HEK293 (cell line): Measurements from ENCODE around the gene BAD.
A peak's percentile ranks its signal among the peaks of the same experiment; 100 is the strongest.

ENCODE experiments used
- KLF1 ChIP-seq: fragments of 450-650 bp; formaldehyde crosslinking; IDR thresholded peaks from 2 replicates; pipeline ENCODE4 v1.5.1; 2016; ENCODE audit warnings: missing biosample characterization, missing genetic modification characterization
- KLF16 ChIP-seq: fragments of 450-650 bp; formaldehyde crosslinking; IDR thresholded peaks from 2 replicates; pipeline ENCODE4 v1.5.1; 2017; ENCODE audit warnings: missing biosample characterization, missing genetic modification characterization
- KLF8 ChIP-seq: fragments of 450-650 bp; formaldehyde crosslinking; IDR thresholded peaks from 2 replicates; pipeline ENCODE4 v1.5.1; 2016; ENCODE audit warnings: missing biosample characterization, missing genetic modification characterization
- KLF9 ChIP-seq: fragments of 450-650 bp; formaldehyde crosslinking; IDR thresholded peaks from 2 replicates; pipeline ENCODE4 v1.5.1; 2016; ENCODE audit warnings: missing biosample characterization, missing genetic modification characterization, low read depth
- PATZ1 ChIP-seq: fragments of 450-650 bp; formaldehyde crosslinking; IDR thresholded peaks from 2 replicates; pipeline ENCODE4 v1.5.1; 2016; ENCODE audit warnings: missing biosample characterization, missing genetic modification characterization
- PRDM10 ChIP-seq: fragments of 450-650 bp; formaldehyde crosslinking; IDR thresholded peaks from 2 replicates; pipeline ENCODE4 v1.5.1; 2016; ENCODE audit warnings: missing biosample characterization, missing genetic modification characterization
- REPIN1 ChIP-seq: fragments of 450-650 bp; formaldehyde crosslinking; IDR thresholded peaks from 2 replicates; pipeline ENCODE4 v1.5.1; 2017; ENCODE audit warnings: missing biosample characterization, missing genetic modification characterization, low read depth
- REST ChIP-seq: fragments of 450-650 bp; formaldehyde crosslinking; IDR thresholded peaks from 2 replicates; pipeline ENCODE4 v1.5.1; 2016; ENCODE audit warnings: missing biosample characterization, missing genetic modification characterization
- SP2 ChIP-seq: fragments of 450-650 bp; formaldehyde crosslinking; IDR thresholded peaks from 2 replicates; pipeline ENCODE4 v1.5.1; 2016; ENCODE audit warnings: missing biosample characterization, missing genetic modification characterization
- YY1 ChIP-seq: fragments of 450-650 bp; formaldehyde crosslinking; IDR thresholded peaks from 2 replicates; pipeline ENCODE4 v1.5.1; 2018; ENCODE audit warnings: missing biosample characterization, missing genetic modification characterization
- ZBTB11 ChIP-seq: fragments of 450-650 bp; formaldehyde crosslinking; conservative IDR thresholded peaks from 2 replicates; pipeline ENCODE4 v1.5.1; 2016; ENCODE audit warnings: low read depth, missing biosample characterization, missing genetic modification characterization
- ZBTB26 ChIP-seq: fragments of 450-650 bp; formaldehyde crosslinking; optimal IDR thresholded peaks from 2 replicates; pipeline ENCODE3; 2016; ENCODE audit warnings: missing biosample characterization, mild to moderate bottlenecking, missing genetic modification characterization
- ZBTB8A ChIP-seq: fragments of 450-650 bp; formaldehyde crosslinking; IDR thresholded peaks from 2 replicates; pipeline ENCODE4 v1.5.1; 2016; ENCODE audit warnings: missing biosample characterization, missing genetic modification characterization
- ZNF169 ChIP-seq: fragments of 450-650 bp; formaldehyde crosslinking; IDR thresholded peaks from 2 replicates; pipeline ENCODE4 v1.5.1; 2016; ENCODE audit warnings: missing biosample characterization, missing genetic modification characterization
- ZNF335 ChIP-seq: fragments of 450-650 bp; formaldehyde crosslinking; conservative IDR thresholded peaks from 2 replicates; pipeline ENCODE4 v1.5.1; 2016; ENCODE audit warnings: missing biosample characterization, missing genetic modification characterization
- ZNF394 ChIP-seq: fragments of 450-650 bp; formaldehyde crosslinking; IDR thresholded peaks from 2 replicates; pipeline ENCODE4 v1.5.1; 2016; ENCODE audit warnings: missing biosample characterization, missing genetic modification characterization, mild to moderate bottlenecking, moderate library complexity, borderline replicate concordance
- ZNF501 ChIP-seq: fragments of 450-650 bp; formaldehyde crosslinking; IDR thresholded peaks from 2 replicates; pipeline ENCODE4 v1.5.1; 2016; ENCODE audit warnings: missing biosample characterization, missing genetic modification characterization
- ZNF629 ChIP-seq: fragments of 450-650 bp; formaldehyde crosslinking; IDR thresholded peaks from 2 replicates; pipeline ENCODE4 v1.5.1; 2017; ENCODE audit warnings: missing biosample characterization, missing genetic modification characterization
- ZNF707 ChIP-seq: fragments of 450-650 bp; formaldehyde crosslinking; IDR thresholded peaks from 2 replicates; pipeline ENCODE4 v1.5.1; 2016; ENCODE audit warnings: missing biosample characterization, missing genetic modification characterization
- TF ChIP-seq, protein P1 (sequence below): fragments of 450-650 bp; IDR thresholded peaks from 2 replicates; pipeline ENCODE4 v1.5.1; 2018; ENCODE audit warnings: missing biosample characterization, mild to moderate bottlenecking, missing genetic modification characterization

The BAD gene

GRCh38 chr11:64246871-64247728, 37.4 kb downstream of the BAD start, which contains the start of gene PPP1R14B (continued):
- 0 out of 2 replicates have a peak, but pooled peaks have one; percentile 2 for TF ChIP-seq ZNF394
- 0 out of 2 replicates have a peak, but pooled peaks have one; percentile 28 for TF ChIP-seq ZNF629 (tag by site-specific recombination)
- TF ChIP-seq PATZ1 (tag by site-specific recombination) = peak; percentile 88
- TF ChIP-seq REPIN1 = no peak
- peak; percentile 91 for TF ChIP-seq ZBTB11 (tag by site-specific recombination)
- TF ChIP-seq REST (tag by site-specific recombination) = peak; percentile 51; the same call in 1 of the 2 replicates
- peak; percentile 83 for TF ChIP-seq YY1 (tag by site-specific recombination)
- TF ChIP-seq ZNF335 (tag by site-specific recombination) = peak; percentile 91
- no peak for TF ChIP-seq ZNF169 (tag by site-specific recombination)
- TF ChIP-seq KLF16 (tag by site-specific recombination) = 0 out of 2 replicates have a peak, but pooled peaks have one; percentile 14
- TF ChIP-seq KLF9 (tag by site-specific recombination) = peak; percentile 96
- TF ChIP-seq KLF1 (tag by site-specific recombination) = peak; percentile 57; the same call in 1 of the 2 replicates
- TF ChIP-seq, protein P1, sequence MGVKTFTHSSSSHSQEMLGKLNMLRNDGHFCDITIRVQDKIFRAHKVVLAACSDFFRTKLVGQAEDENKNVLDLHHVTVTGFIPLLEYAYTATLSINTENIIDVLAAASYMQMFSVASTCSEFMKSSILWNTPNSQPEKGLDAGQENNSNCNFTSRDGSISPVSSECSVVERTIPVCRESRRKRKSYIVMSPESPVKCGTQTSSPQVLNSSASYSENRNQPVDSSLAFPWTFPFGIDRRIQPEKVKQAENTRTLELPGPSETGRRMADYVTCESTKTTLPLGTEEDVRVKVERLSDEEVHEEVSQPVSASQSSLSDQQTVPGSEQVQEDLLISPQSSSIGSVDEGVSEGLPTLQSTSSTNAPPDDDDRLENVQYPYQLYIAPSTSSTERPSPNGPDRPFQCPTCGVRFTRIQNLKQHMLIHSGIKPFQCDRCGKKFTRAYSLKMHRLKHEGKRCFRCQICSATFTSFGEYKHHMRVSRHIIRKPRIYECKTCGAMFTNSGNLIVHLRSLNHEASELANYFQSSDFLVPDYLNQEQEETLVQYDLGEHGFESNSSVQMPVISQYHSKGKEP (tag by site-specific recombination) = no peak
- peak; percentile 47 for TF ChIP-seq SP2 (tag by site-specific recombination)
- peak; percentile 77 for TF ChIP-seq ZBTB8A (tag by site-specific recombination)
- TF ChIP-seq ZNF501 (tag by site-specific recombination) = 0 out of 2 replicates have a peak, but pooled peaks have one; percentile 52
- peak; percentile 81 for TF ChIP-seq KLF8 (tag by site-specific recombination)
- TF ChIP-seq PRDM10 = peak; percentile 84
- no peak for TF ChIP-seq ZNF707 (tag by site-specific recombination)
- TF ChIP-seq ZBTB26 (tag by site-specific recombination) = peak; percentile 63
